Esophagus (tissue), 2 donors: Measurements from ENCODE around the gene CGREF1. TPM values are rescaled to one million over a fixed set of nuclear protein-coding genes. Genes with fewer than 3 reads are reported as not detected.

Experiments used
- H3K27ac ChIP-seq, 2 donors: one replicate each; pipeline ENCODE4 v1.5.1; 2013; ENCODE audit warnings: low read depth in 2 of 2, mild to moderate bottlenecking in 2 of 2, inconsistent platforms in 1 of 2, low read length in 1 of 2, moderate library complexity in 1 of 2
- H3K27me3 ChIP-seq, 2 donors: one replicate each; pipeline ENCODE4 v1.6.1; 2013; ENCODE audit warnings: low read length in 2 of 2, control low read depth in 1 of 2, mild to moderate bottlenecking in 1 of 2; ENCODE audit not compliant: insufficient read depth in 2 of 2, control insufficient read depth in 1 of 2
- H3K36me3 ChIP-seq, 2 donors: one replicate each; pipeline ENCODE4 v1.6.1; 2013; ENCODE audit warnings: low read length in 1 of 2; ENCODE audit not compliant: control insufficient read depth in 2 of 2, insufficient read depth in 2 of 2
- H3K4me1 ChIP-seq, 2 donors: one replicate each; pipeline ENCODE4 v1.6.1; 2013; ENCODE audit warnings: low read length in 1 of 2; ENCODE audit not compliant: control insufficient read depth in 2 of 2, insufficient read depth in 2 of 2
- H3K4me3 ChIP-seq, 2 donors: one replicate each; pipeline ENCODE4 v1.5.1; 2013; ENCODE audit warnings: low read length in 2 of 2, mild to moderate bottlenecking in 2 of 2, low read depth in 1 of 2, moderate library complexity in 1 of 2
- H3K9me3 ChIP-seq, 2 donors: one replicate each; pipeline ENCODE4 v1.6.1; 2013; ENCODE audit warnings: mild to moderate bottlenecking in 2 of 2, low read depth in 1 of 2, low read length in 1 of 2, moderate library complexity in 1 of 2; ENCODE audit not compliant: control insufficient read depth in 2 of 2, insufficient read depth in 1 of 2
- WGBS, 2 donors: extraction: QIAGEN DNeasy Blood & Tissue Kit; methylation state at CpG; one replicate each; pipeline ENCODE4 v1.1.7; 2013; 5-methylcytosine and 5-hydroxymethylcytosine counted together
- polyA plus RNA-seq, 2 donors: library from polyadenylated mRNA; stranded (reverse); fragments of 200-250 nt; gene quantifications; one replicate each; pipeline ENCODE4 v1.2.3, GENCODE V29; 2013
- donor health status: healthy with polysubstance abuse.
- donor health status: Bipolar disorder and iron deficiency.

Gene CGREF1
- polyA plus RNA-seq, 2 donors, result 2.4 to 3.4 TPM

DNA sequence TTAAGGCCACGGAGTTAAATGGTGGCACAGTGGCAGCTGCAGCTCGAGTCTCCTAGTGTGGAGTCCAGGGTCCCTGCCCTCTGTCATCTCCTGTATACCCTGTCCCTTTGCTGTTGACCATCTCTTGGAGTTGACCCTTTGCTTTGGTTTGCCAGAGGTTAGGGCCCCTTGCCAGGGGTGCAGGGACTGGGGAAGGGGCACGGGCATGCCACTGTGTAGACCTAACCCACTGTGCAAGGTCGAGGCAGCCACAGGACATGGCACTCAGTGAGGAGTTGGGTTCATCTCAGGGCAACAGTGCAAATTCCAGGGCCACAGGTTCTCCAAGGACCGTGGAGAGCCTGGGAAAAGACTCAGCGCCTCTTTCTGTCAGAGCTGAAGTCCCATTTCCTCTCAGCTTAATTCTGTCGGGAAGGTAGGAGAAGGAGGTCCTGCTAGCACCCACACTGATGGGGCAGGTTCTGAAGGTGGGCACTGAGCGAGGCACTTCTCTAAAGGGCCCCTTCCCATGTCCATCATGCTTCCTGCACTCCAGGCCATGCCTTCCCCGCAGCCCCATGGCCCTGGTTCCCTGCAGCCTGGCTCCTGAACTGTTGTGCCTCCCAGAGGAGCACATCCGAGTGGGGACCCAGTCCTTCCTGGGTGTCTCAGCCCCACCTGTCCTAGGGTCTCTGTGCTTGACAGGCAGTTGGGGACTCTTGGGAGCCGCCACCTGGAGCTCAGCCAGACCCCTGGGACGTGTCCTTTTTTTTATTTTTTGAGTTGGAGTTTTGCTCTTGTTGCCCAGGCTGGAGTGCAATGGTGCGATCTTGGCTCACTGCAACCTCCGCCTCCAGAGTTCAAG lies 29.6 kb downstream of the CGREF1 start:
- no peaks in the 10 kb centered on the region for H3K27me3 ChIP-seq
- H3K4me3 ChIP-seq, result no peak overlapping the region
- WGBS, 2 donors, result 88 to 90% methylated on average over 14 of the region's 14 CpGs
- no peak overlapping the region for H3K27ac ChIP-seq
- peaks cover 4 to 10% of the 10 kb centered on the region in 2 donors for H3K4me1 ChIP-seq
- H3K36me3 ChIP-seq, result peaks cover 0 to 2% of the 10 kb centered on the region in 2 donors
- H3K9me3 ChIP-seq, result no peaks in the 10 kb centered on the region

DNA sequence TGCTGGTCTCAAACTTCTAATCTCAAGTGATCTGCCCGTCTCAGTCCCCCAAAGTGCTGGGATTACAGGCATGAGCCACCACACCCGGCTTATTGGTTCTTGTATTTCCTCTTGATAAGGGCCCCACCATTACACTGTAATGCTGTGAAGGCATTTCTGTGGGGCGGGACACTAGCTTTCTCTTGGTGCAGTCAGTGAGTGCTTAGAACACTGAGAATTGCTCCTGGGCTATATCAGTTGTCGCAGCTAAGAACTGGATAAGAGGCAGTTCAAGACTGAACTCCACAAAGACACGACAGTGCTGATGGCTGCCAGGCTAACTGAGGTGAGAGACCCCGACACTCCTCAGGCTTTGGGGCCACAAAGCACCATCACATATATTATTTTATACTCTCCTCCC lies 30.3 kb downstream of the CGREF1 start:
- H3K36me3 ChIP-seq, result peaks cover 0 to 2% of the 10 kb centered on the region in 2 donors
- H3K27ac ChIP-seq, result no peak overlapping the region
- H3K9me3 ChIP-seq, result no peaks in the 10 kb centered on the region
- no peak overlapping the region for H3K4me3 ChIP-seq
- no peaks in the 10 kb centered on the region for H3K27me3 ChIP-seq
- WGBS, 2 donors, result 86 to 95% methylated on average over 6 of the region's 6 CpGs
- peaks cover 4 to 10% of the 10 kb centered on the region in 2 donors for H3K4me1 ChIP-seq

DNA sequence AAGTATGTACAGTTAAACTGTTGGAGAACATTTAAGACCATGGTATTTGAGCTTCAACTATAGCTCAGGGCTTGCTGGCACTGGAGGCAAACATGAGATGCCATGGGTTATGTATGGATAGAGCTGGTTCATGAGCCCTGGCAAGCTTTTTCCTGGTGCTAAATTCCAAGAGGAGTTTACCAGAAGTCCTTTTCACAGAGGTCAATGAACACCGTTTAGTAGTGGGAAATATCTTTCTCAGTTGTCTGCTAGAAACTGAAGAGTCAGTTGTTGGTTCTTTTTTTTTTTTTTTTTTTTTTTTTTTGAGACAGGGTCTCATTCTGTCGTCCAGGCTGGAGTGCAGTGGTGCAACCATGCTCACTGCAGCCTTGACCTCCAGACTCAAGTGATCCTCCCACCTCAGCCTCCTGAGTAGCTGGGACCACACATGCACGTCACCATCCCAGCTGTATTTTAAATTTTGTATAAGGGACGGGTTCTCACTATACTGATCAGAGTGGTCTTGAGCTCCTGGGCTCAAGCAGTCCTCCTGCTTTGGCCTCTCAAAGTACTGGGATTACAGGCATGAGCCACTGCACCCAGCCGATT lies 31.0 kb downstream of the CGREF1 start:
- Histone ChIP-seq H3K4me1 (peaks cover 4 to 10% of the 10 kb centered on the region in 2 donors), H3K36me3 (peaks cover 0 to 2% of the 10 kb centered on the region in 2 donors), H3K9me3 (no peaks in the 10 kb centered on the region), H3K27ac (no peak overlapping the region), H3K4me3 (no peak overlapping the region), H3K27me3 (no peaks in the 10 kb centered on the region)
- WGBS, 2 donors, result 86 to 87% methylated on average over 5 of the region's 5 CpGs

DNA sequence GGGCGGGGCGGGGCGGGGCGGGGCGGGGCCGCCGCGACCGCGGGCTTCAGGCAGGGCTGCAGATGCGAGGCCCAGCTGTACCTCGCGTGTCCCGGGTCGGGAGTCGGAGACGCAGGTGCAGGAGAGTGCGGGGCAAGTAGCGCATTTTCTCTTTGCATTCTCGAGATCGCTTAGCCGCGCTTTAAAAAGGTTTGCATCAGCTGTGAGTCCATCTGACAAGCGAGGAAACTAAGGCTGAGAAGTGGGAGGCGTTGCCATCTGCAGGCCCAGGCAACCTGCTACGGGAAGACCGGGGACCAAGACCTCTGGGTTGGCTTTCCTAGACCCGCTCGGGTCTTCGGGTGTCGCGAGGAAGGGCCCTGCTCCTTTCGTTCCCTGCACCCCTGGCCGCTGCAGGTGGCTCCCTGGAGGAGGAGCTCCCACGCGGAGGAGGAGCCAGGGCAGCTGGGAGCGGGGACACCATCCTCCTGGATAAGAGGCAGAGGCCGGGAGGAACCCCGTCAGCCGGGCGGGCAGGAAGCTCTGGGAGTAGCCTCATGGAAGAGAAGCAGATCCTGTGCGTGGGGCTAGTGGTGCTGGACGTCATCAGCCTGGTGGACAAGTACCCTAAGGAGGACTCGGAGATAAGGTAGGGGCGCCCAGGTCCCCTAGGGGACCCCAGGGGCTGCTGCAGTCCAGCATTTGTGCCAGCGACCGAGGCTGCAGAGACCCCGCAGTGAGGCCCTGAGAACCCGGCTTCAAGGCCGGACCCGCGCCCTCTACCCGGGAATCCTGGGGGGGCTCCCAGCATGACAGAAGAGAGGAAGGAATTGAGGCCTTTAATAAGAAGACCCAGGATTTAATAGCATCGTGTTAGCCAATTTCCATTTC lies 32.0 kb downstream of the CGREF1 start, which contains the start of gene KHK:
Gene KHK (plus strand): TSS at position 49 of the 870 bp plus-strand sequence. CDS start 488 bp downstream, at position 537.
- Histone ChIP-seq H3K4me1 (peaks cover 4 to 10% of the 10 kb centered on the region in 2 donors), H3K27me3 (no peaks in the 10 kb centered on the region), H3K9me3 (no peaks in the 10 kb centered on the region), H3K36me3 (no peaks in the 10 kb centered on the region), H3K4me3 (peak within 1 kb of the TSS; percentile 51 to 61), H3K27ac (peak within 1 kb of the TSS; percentile 89)
- 10 to 11% methylated on average over 42 to 54 of the region's 54 CpGs for WGBS, 2 donors

DNA sequence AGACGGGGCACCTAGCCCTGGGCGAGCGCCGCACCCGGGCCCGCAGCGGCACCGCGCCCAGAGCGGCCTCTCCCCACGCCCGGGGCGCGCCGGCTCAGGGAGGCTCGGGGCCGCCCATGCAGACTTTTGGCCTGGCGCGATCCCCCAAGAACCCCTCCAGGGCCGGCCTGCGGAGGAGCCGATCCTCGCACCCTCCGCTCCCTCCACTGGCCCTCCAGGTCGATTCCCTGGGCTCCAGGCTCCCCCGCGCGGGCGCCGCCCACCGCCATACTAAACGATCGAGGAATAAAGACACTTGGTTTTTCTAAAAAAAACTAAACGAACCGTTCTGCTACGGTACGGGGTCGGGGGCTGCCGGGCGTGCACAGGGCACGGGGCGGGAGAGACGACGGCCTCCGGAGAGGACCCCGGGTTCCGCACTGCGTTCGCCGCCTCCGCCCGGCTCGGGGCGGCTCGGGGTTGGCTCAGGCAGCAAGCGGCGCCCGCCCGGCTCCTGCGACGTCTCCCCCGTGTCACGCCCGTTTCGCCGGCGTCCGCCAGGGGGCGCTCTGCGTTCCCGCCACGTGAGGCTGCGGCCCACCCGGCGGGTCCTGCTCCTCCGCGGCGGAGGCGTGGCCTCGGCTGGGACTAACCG lies 32.7 kb downstream of the CGREF1 start:
- Histone ChIP-seq H3K4me3 (peak overlapping the region; percentile 51 to 61), H3K4me1 (peaks cover 4 to 12% of the 10 kb centered on the region in 2 donors), H3K27me3 (no peaks in the 10 kb centered on the region), H3K36me3 (no peaks in the 10 kb centered on the region), H3K9me3 (no peaks in the 10 kb centered on the region), H3K27ac (peak overlapping the region; percentile 89)
- WGBS, 2 donors, result 0 to 1% methylated on average over 68 to 81 of the region's 81 CpGs

DNA sequence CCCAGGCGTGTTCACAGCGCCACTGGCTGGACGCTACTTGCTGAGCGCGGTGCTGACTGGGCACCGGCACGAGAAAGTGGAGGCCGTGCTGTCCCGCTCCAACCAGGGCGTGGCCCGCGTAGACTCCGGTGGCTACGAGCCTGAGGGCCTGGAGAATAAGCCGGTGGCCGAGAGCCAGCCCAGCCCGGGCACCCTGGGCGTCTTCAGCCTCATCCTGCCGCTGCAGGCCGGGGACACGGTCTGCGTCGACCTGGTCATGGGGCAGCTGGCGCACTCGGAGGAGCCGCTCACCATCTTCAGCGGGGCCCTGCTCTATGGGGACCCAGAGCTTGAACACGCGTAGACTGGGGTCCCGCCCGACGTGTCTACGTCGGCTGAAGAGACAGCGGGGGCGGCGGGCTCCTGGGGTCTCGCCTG lies 33.2 kb downstream of the CGREF1 start:
- WGBS, 2 donors, result 1% methylated on average over 38 of the region's 38 CpGs
- Histone ChIP-seq H3K4me3 (peak overlapping the region; percentile 51 to 61), H3K27me3 (no peaks in the 10 kb centered on the region), H3K27ac (peak overlapping the region; percentile 89), H3K9me3 (no peaks in the 10 kb centered on the region), H3K36me3 (no peaks in the 10 kb centered on the region), H3K4me1 (peaks cover 4 to 16% of the 10 kb centered on the region in 2 donors)

DNA sequence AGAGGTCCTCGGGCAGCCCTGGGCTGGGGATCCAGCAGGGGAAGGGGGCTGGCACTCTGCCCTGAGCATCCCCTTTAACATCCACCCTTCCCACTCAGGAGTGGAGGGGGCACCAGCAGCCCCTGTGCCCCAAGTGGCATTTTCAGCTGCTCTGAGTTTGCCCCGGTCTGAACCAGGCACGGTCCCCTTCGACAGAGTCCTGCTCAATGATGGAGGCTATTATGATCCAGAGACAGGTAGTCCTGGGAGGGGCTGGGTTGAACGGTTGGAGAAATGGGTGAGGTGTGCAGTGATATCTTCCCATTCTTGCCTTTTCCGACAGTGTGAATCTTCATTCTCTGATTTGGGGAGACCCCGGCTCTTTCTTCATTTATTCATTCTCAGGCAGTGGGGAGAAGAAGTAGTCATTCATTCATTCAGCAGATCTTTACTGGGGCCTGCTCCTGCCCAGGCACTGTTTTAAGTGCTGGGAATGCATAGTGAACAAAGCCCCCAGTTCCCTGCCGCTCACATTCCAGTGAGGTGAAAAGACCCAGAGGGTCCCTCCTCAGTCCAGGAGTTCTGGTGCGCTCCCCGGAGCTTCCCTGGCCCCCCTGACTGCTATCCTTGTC lies 33.8 kb downstream of the CGREF1 start:
- Histone ChIP-seq H3K27ac (peak overlapping the region; percentile 89), H3K9me3 (no peaks in the 10 kb centered on the region), H3K4me3 (peak overlapping the region in 1 of 2 donors; percentile 61), H3K4me1 (peaks cover 4 to 17% of the 10 kb centered on the region in 2 donors), H3K27me3 (no peaks in the 10 kb centered on the region), H3K36me3 (no peaks in the 10 kb centered on the region)
- 54 to 62% methylated on average over 10 of the region's 10 CpGs for WGBS, 2 donors

DNA sequence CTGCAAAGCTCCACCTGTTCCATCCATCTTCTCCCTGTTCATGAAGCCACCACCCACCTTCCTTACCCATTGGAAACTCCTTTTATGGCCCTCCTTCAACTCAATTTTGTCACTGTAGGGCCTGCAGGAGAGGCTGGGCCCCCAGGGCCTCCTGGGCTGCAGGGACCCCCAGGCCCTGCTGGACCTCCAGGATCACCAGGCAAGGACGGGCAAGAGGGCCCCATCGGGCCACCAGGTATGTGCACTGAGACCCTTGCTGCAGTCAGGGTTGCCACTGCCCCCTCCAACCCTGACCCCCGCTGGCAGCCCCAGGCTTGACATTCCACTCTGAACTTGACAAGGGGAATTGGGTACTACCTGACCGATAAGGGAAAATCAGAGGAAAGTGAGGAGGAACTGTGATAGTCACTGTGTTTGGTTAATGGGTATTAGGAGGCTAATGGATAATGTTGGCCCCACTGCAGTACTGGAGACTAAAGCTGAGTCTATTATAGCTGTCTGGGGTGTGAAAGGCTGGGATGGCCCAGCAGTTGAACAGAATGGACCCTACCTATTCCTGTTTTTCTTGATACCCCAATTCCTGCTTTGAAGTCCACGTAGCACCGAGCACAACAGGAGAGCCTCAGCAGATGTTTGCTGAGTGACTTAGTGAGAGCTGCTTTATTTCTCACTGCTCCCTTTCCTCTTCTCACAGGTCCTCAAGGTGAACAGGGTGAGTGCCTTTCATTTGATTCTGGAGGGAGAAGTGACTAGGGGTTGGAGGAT lies 34.4 kb downstream of the CGREF1 start:
- Histone ChIP-seq H3K4me3 (no peak overlapping the region), H3K4me1 (peaks cover 4 to 17% of the 10 kb centered on the region in 2 donors), H3K27me3 (no peaks in the 10 kb centered on the region), H3K36me3 (no peaks in the 10 kb centered on the region), H3K27ac (peak overlapping the region in 1 of 2 donors; percentile 89), H3K9me3 (no peaks in the 10 kb centered on the region)
- 85 to 88% methylated on average over 6 of the region's 6 CpGs for WGBS, 2 donors
